NCI-H345 treated with DMSO at 0.1 percent for 48 hours (cell line): ENCODE results near the gene PHOSPHO1.

Source experiments
- DNase-seq: peaks from one replicate; lab custom pipeline; 2025; ENCODE audit not compliant: unreplicated experiment; lab: John Stamatoyannopoulos, UW

PHOSPHO1 gene

DNA sequence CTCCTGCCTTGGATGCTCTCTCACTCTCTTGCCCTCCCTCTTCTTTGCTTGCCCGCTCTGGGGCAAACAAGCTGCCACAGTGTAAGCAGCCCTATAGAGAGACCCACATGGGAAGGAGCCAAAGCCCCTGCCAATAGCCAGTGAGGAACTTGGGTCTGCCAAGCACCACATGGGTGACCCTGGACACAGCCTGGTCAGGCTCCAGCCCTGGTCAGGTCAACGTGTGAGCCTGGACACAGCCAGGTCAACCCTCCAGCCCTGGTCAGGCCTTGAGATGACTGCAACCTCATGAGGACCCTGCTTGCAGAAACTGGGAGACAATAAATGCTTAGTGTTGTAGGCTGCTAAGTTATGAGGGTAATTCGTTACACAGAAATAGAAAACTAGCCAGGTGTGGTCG is 14.3 kb upstream of the PHOSPHO1 start:
- DNase-seq = no peak

DNA sequence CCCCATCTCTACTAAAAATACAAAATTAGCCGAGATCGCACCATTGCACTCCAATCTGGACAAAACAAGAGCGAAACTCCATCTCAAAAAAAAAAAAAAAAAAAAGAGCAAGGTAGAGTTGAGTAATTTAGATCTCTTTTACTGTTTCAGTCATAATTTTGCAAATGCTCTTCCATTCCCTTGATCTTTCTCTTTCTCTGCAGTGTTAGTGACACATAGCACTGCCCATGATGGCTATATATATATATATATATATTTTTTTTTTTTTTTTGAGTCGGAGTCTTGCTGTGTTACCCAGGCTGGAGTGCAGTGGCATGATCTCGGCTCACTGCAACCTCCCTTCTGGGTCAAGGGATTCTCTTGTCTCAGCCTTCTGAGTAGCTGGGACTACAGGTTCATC is 12.2 kb upstream of the PHOSPHO1 start:
- no peak for DNase-seq

DNA sequence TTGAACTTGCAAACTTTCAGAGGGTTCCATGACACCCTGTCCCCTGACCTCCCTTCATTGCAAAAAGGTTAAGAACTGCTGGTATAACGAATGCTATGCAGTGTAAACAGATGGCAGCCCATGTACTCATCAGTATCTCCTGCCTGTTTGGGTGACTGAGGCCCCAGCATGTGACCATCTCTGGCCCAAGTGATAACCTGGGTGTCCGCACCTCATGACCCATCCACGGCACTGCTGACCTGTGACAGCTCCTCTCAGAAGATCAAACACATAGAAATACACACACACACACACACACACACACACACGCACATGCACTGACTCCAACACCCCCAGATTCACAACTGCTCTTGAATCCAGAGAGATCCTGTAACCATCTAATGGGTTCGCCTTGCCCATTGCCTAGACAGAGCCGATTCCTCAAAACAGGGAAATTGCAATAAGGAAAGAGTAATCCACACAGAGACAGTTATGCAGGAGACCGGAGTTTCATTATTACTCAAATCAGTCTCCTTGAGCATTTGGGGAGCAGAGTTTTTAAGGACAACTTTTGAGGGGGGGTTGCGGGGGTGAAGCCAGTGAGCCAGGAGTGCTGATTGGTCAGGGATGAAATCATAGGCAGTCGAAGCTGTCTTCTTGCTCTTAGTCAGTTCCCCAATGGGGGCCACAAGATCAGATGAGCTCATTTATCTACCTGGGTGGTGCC is 11.3 kb upstream of the PHOSPHO1 start:
- no peak for DNase-seq

DNA sequence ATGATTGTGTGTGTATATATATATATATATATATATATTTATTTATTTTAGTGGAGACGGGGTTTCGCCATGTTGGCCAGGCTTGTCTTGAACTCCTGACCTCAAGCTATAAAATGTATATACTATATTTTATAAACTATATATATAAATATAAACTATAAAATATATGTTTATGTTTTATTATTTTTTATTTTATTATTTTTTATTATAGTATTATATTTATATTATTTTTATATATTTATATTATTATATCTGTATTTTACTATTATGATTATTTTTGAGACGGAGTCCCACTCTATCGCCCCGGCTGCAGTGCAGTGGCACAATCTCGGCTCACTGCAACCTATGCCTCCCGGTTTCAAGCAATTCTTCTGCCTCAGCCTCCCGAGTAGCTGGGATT is 10.5 kb upstream of the PHOSPHO1 start:
- no peak for DNase-seq

DNA sequence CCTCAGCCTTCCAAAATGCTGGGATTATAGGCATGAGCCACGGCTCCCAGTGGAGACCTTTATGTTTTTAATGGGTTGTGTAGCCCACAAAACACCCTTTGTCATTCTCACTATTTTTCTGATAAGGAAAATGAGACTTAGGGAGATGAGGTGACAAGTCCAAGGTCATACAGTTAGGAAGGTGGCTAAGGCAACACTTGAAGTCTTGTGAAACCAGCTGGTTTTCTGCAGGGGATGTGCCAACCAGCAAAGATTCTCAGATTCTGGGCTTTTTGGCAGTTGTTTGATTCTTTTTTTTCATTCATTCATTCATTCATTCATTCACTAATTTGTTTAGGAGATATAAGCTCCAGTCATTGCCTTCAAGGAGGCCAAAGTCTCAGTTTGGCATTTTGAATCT is 10.0 kb upstream of the PHOSPHO1 start:
- DNase-seq = no peak

DNA sequence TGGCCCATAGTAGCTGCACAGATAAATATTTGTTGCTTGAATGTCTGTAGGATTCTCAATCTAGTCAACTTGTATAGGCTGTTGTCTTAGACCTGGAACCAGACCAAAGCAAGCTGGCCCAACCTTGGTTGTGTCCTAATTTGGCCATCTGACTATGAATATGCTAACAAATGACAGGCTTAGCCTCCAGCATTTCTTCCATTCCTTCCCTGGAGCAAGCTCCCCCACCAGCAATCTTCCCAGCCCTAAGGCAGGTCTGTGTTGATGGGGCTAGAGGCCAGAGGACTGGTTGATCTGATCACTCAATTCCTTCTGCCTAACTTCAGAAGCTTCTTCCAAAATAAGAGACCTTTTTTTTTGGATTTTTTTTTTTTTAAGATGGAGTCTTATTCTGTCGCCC is 9.4 kb upstream of the PHOSPHO1 start:
- DNase-seq = no peak

DNA sequence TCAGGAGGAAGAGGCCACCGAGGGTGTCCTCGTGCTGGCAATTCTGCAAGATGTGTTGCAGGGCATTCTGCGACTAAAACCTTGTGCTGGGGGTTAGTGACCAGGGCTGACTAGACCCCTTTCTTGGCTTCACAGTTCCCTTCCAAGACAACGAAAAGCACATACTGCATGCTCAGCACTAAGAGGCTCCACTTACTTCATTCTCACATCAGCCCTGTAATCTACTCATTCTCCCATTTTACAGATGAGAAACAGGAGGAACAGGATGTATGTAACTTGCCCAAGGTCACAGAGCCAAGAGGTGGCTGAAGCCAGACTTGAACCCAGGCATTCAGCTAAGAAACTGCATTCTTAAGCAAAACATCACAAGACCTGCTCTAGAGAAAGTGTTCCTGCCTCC is 5.3 kb upstream of the PHOSPHO1 start:
- DNase-seq = no peak

DNA sequence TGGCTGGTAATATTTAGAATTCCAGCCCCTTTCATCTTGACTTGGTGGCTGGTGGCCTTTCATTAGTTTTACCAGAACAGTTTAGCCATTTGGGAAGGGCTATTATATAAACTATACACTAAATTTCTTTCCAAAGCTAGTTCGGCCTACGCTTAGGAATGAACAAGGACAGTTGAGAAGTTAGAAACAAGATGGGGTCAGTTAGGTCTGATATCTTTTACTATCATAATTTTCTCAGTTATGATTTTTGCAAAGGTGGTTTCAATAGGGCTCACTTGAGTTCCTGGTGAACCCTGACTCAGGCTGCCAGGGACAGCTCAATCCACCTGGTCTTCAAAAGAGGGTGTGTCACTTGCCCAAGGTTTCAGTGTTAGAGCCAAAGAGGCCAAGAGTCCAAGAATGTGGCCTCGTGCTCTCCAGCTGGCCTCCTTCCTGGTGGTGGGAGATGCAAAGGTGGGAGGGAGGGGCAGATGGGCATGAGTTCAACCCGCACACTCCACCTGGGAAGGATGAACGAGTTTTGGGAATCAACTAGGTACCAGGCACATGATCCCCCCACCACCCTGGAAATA is 4.0 kb upstream of the PHOSPHO1 start:
- no peak for DNase-seq

DNA sequence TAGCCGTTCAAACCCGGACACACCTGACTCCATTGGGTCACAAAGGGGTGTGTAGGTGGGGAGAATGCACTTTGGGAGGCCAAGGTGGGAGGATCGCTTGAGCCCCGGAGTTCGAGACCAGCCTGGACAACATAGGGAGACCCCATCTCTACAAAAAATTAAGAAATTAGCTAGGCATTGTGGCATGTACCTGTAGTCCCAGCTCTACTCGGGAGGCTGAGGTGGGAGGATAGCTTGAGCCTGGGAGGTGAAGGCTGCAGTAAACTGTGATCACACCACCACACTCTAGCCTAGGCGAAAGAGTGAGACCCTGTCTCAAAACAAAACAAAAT is 942 bp upstream of the PHOSPHO1 start:
- no peak for DNase-seq

DNA sequence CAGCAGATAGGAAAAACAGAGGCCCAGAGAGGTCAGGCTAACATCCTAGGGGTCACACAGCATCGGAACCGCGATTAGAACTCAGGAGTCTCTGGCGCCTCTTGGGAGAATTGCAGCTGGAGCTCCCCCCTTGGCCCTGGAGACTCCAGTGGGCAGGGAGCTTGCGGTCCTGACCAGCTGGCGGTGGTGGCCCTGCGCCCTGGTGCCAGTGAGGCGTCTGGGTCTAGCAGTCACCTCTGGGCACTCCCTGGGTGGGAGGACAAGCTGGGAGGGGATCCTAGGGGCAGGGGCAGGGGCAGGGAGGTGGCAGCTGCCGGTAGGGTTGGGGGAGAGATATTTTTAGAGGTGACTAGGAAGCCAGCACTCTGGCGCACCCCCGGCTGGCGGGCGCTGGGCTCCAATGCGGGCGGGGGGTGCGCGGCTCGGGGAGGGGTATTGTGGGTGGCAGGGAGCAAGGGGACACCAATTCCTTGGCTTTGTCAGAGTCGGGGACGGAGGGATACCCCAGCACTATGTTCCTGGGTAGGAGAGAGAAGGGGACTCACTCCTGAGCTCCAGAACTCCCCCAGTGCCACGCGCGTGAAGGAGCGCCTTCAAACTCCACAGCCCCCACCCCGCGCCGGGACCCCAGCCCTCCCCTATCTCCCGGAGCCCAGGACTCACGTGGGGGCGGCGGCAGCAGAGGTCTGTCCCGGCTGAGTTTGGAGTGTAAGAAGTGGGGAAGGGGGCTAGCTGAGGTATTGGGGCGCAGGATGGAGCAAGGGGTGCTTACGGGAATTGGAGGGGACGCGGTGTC is 584 bp downstream of the PHOSPHO1 start:
- no peak for DNase-seq

DNA sequence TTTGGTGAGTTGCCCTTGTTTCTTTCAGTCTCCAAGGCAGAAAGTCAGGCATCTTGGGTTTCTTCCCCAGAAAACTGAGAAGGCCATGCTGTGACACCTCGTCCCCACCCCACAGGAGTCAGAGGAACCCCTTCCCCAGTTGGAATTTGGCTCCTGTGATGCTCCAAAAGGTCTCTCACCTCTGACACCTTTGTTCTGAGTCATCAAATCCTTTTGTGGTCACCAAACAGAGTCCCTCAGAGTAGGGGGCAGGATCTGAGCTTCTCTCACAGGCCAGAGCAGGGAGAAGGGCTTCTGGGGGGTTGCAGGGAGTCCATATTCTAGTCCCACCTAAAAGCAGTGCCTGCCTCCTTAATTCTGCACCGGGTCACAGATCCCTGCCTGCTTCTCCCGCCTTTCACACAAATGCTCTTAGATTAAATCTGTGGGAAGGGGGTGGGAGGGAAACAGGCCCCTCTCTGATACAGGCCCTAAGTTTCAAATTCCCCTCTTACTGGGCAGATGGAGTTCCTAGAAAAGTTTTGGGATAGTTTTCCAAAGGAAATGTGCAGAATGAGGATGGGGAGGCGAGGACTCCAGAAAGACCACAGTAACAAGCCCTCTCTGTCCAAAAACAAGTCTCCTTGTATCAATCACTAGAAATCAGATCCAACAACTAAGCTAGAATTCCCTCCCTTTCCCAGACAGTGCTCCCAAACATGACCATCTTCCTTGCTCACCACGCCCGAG is 1.3 kb downstream of the PHOSPHO1 start:
- no peak for DNase-seq

DNA sequence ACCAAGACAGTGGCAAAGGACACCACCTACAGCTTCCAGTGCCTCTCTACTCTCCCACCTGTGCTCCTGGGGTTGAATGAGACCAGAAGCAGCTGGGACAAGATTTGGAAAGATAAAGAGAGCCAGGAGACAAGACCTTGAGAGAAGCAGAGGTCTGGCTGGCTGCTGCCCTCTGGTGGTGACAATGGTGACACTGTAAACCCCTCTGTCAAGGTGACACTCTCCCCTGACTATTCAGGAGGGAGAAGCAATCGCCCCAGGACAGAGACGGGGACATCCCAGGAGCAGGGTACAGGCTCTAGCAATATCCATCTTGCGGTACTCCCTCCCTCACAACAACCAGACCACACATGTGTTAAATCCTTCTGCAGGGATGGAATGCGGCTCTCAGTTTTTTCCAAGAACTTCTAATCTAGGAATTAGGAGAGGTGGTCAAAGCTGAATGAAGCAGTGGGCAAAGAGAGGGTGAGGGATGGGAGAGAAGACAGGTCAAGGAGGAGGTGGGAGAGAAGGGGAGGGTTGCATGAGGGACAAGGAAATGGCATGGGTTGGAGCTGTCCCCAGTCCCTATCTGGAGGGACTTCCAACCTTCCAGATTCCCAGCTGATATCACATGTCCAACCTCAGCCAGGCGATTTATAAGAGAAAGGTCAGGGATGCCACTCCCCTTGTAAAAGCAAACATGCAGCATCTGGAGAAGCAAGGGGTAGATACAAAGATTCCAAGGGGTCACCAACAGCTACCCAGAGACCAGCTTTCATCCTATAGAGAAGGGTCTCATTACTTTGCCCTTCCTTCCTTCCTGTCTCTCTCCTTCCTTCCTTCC is 2.9 kb downstream of the PHOSPHO1 start:
- DNase-seq = peak; percentile 21

DNA sequence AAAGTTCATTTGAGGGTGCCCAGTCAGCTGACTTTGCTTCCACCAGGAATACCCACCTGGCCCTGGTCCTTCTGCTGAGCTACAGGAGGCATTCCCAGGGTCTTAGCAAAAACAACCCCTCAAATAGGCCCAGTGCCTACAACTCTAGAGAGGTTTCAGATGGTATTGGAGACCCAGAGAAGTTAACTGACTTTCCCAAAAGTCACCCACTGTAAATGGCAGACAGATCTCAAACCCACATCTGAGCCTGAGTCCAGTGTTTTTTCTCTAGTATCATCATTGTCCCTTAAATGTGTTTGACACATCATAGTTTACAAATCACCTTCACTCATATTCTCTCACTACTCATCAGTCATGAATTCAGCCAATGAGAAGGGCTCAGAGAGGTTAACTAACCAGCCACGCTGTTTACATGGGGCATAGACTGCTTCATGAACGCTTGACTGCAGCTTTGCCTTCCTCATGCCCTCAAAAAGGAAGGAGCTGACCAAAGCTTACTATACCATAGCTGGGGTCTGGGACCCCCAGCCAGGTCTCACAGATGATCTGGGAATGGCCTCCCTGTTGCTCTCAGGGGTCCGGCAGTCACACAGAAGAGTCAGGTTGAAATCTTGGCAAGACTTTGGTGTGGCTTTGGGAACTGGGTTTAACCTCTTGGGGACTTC is 3.7 kb downstream of the PHOSPHO1 start:
- no peak for DNase-seq

DNA sequence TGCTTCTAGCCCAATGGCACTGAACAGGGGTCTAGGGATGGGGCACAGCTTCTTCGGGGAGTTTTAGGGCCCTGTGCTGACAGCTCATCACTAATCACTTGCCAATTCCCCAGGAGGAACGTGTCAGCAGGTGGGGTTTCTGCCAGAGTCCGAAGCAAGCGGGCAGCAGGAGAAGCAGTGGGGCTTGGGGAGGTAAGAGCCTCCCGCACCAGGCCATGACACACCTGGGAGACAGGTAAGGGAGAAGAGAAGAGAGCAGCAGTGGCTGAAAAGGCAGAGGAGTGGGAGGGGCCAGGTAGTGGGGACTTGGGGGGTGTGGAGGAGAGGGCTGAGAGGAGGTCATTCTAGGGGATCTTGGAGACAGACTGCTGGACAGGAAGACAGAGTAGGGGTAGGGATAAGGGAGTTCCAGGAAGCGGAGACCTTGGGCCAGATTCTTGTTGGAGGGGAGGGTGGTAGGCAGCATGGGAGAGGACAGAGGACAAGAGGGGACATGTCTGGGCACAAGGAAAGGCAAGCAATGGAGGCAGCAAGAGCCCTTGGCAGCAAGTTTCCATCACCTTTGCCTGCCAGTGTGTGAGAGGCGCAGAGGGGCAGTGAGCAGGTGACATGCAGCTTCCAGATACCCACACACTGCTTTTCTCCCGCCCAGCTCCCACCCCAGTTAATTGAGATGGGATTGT is 4.9 kb downstream of the PHOSPHO1 start:
- DNase-seq = no peak

DNA sequence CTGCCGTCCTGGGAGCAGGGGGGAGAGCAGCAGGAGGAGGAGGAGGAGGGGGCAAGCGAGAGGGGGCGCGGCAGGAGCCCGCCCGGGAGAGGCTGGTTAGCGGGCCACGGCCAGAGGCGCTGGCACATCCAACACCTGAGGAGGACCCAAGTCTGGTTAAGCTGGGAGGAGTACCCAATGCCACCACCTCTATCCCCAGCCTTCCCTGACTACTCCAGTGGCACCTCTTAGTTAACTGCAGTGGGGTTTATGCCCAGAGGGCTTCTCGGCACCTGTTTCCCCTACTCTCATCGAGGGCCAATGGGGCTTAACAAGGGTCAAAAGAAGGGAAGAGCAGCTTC is 5.6 kb downstream of the PHOSPHO1 start:
- DNase-seq = no peak

DNA sequence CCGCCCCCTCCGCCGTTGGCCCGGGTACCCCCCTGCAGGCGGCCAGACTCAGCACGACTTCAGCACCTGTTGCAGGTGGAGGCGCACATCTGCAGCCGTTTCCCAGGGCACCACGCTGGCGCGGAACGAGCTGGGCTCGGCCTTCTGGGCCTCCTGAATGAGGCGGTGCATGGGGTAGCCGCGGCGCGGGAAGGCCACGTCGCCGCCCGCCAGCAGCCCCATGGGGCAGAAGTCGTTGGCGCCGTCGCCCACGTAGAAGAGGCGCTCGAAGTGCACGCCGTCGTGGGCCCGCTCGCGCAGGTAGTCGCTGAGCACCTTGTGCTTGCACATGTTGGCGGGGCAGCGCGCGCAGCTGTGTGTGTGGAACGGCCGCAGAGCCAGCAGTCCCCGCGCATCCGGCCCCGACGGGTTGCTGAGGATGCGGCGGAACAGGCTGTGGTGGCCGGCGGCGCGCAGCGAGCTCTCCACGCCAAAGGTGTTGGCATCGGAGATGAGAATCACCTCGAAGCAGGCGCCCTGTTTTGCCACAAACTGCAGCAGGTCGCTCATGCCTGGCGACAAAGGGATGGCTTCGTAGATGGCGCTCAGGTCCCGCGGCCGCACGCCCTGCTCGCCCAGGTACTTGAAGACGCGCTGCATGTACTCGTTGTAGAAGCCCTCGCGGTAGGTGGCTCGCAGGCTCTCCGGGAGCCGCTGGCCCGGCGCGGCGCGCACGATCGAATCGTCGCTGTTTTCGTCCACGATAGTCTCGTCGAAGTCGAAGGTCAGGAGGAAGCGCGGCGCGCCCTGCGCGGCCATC is 6.2 kb downstream of the PHOSPHO1 start:
- peak; percentile 34 for DNase-seq

DNA sequence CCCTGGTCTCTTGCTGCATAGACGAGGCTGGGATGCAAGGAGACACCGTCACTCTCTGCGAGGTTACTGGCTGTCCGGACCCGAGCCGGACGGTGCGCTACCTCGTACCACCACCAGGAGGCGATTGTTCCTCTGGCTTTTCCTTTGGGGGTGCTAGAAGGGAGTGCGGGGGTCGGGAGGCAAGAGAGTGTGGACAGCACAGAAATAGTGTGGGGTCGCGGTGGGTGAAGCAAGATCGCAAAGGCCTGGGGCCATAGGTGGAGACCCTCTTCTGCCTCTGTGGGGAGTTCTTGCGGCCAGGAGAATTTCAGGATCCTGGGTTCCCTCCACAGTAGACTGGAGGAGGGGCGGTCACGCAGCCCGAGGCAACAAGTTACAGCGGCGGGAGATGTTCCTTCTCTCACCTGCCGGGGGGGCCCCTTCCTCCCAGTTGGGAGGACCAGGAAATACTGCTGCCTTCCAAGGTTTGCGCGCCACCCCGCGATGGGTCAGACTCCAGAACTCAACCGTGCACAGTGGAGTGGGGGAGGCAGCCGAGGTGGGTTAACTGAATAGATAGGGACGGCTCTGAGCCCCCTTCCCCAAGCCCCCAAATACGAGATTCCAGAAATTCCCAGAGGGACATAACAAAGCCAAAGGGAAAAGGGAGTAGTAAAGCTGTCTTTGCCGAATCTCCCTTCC is 6.9 kb downstream of the PHOSPHO1 start:
- peak; percentile 30 for DNase-seq

DNA sequence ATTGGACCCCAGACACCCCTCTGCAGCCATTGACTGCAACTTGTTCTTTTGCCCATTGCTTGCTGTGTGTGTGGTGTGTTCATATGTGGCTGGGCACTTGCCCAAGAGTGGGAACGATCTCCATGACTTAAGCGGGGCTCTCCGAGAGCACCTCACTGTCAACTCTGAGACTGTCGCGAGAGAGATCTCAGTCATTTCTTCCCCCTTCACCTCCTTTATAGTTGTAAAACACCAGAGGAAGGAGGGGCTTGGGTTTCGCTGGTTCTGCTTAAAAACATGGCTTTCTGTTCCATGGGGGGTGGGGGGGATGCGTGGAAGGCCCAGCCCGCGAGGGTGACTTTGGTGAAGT is 7.4 kb downstream of the PHOSPHO1 start:
- DNase-seq = no peak

DNA sequence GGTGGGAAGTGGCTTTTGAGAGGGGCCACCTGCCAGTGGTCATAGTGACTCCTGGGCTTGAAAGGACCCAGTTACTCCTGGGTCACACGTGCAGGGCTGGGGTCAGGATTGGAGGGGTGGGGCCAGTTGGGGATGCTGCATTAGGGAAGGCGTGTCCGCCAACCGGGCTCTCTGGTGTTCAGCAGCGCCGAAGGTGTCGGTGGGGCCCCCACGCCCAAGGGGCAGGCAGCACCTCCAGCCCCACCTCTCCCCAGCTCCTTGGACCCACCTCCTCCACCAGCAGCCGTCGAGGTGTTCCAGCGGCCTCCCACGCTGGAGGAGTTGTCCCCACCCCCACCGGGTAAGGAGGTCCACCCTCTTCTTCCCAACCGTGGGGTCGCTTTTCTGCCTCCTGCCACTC is 10.6 kb downstream of the PHOSPHO1 start:
- DNase-seq = no peak
